Right atrium auricular region (tissue), 2 donors: ENCODE data around the gene TGFBI. TPM values are rescaled to one million over a fixed set of nuclear protein-coding genes. Genes with fewer than 3 reads are reported as not detected.

Experiments
- DNase-seq: peaks from one replicate; pipeline ENCODE4 v3.0.0-alpha.2; 2019; ENCODE audit warnings: low spot score
- H3K27ac ChIP-seq, 2 donors: fragments of 200-600 bp; sonication (generic); 1 replicate in 1 of 2; 2 replicates in 1 of 2; pipeline ENCODE4 v1.5.1; 2016 to 2019
- H3K27me3 ChIP-seq, 2 donors: fragments of 200-600 bp; sonication (generic); one replicate each; pipeline versions ENCODE4 v1.5.1 to v1.6.0; 2017 to 2019
- H3K36me3 ChIP-seq: fragments of 200-600 bp; sonication (generic); one replicate; pipeline ENCODE4 v1.5.1; 2016
- H3K4me1 ChIP-seq, 2 donors: fragments of 200-600 bp; sonication (generic); one replicate each; pipeline versions ENCODE4 v1.5.1 to v1.6.0; 2017 to 2019
- H3K4me3 ChIP-seq, 2 donors: fragments of 200-600 bp; sonication (generic); 1 replicate in 1 of 2; 2 replicates in 1 of 2; pipeline ENCODE4 v1.5.1; 2017 to 2019; ENCODE audit warnings: mild to moderate bottlenecking in 1 of 2, moderate library complexity in 1 of 2
- H3K9me3 ChIP-seq, 2 donors: fragments of 200-600 bp; sonication (generic); one replicate each; pipeline ENCODE4 v1.5.1; 2019
- CTCF ChIP-seq, 2 donors: fragments of 200-600 bp; sonication (generic); IDR thresholded peaks; one replicate each; pipeline ENCODE4 v1.5.1; 2019; ENCODE audit warnings: antibody characterized with exemption in 2 of 2
- total RNA-seq, 2 donors: library from RNA; depleted of rRNA; stranded (reverse); fragments of >200 nt; gene quantifications; one replicate each; pipeline ENCODE4 v1.1.0, GENCODE V29; 2016

The TGFBI gene
- total RNA-seq, 2 donors from 2014 or later, result 30.4 to 65.0 TPM

GRCh38 chr5:136094913-136095641, 66.3 kb downstream of the TGFBI start:
- Histone ChIP-seq H3K9me3 (no peaks in the 10 kb centered on the region), H3K36me3 (no peaks in the 10 kb centered on the region), H3K4me1 (peaks cover 0 to 4% of the 10 kb centered on the region in 2 donors), H3K4me3 (no peak overlapping the region), H3K27ac (no peak overlapping the region), H3K27me3 (no peaks in the 10 kb centered on the region)
- no peak for TF ChIP-seq CTCF (IDR thresholded peaks at IDR 0.05)
- no peak for DNase-seq

- no peak for DNase-seq
- no peak overlapping the region for H3K27ac ChIP-seq
- no peaks in the 10 kb centered on the region for H3K27me3 ChIP-seq
- no peak for TF ChIP-seq CTCF (IDR thresholded peaks at IDR 0.05)
- H3K4me1 ChIP-seq, result no peaks in the 10 kb centered on the region
- H3K36me3 ChIP-seq, result no peaks in the 10 kb centered on the region
- H3K9me3 ChIP-seq, result no peaks in the 10 kb centered on the region
- no peak overlapping the region for H3K4me3 ChIP-seq
Observed at GRCh38 chr5:136098176-136098575, 69.4 kb downstream of the TGFBI start.

- Histone ChIP-seq H3K27ac (no peak overlapping the region), H3K9me3 (no peaks in the 10 kb centered on the region), H3K27me3 (no peaks in the 10 kb centered on the region), H3K36me3 (no peaks in the 10 kb centered on the region), H3K4me1 (no peaks in the 10 kb centered on the region), H3K4me3 (no peak overlapping the region)
- no peak for DNase-seq
- TF ChIP-seq CTCF (IDR thresholded peaks at IDR 0.05), result no peak
Observed at GRCh38 chr5:136099870-136100269, 71.1 kb downstream of the TGFBI start.

GRCh38 chr5:136101884-136102283, 73.1 kb downstream of the TGFBI start:
- Histone ChIP-seq H3K4me3 (no peak overlapping the region), H3K9me3 (no peaks in the 10 kb centered on the region), H3K4me1 (no peaks in the 10 kb centered on the region), H3K36me3 (no peaks in the 10 kb centered on the region), H3K27me3 (no peaks in the 10 kb centered on the region), H3K27ac (no peak overlapping the region)
- no peak for TF ChIP-seq CTCF (IDR thresholded peaks at IDR 0.05)
- DNase-seq, result no peak

GRCh38 chr5:136103118-136103517, 74.3 kb downstream of the TGFBI start:
- Histone ChIP-seq H3K4me3 (no peak overlapping the region), H3K4me1 (no peaks in the 10 kb centered on the region), H3K27me3 (no peaks in the 10 kb centered on the region), H3K36me3 (no peaks in the 10 kb centered on the region), H3K9me3 (no peaks in the 10 kb centered on the region), H3K27ac (no peak overlapping the region)
- TF ChIP-seq CTCF (IDR thresholded peaks at IDR 0.05), result no peak
- no peak for DNase-seq
